CD4-positive, alpha-beta T cell treated with Interleukin-6 at 100 ng/mL for 8 hours (primary cell): ENCODE measurements around the gene BECN2.

ENCODE experiments used
- DNase-seq: peaks from one replicate; pipeline ENCODE4 v3.0.0-alpha.2; 2020; ENCODE audit warnings: mixed read lengths, low spot score

The BECN2 gene, protein sequence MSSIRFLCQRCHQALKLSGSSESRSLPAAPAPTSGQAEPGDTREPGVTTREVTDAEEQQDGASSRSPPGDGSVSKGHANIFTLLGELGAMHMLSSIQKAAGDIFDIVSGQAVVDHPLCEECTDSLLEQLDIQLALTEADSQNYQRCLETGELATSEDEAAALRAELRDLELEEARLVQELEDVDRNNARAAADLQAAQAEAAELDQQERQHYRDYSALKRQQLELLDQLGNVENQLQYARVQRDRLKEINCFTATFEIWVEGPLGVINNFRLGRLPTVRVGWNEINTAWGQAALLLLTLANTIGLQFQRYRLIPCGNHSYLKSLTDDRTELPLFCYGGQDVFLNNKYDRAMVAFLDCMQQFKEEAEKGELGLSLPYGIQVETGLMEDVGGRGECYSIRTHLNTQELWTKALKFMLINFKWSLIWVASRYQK

GRCh38 chr1:241957692-241958494, at the start of gene BECN2:
Gene BECN2, plus strand, starts transcription at chr1:241957767. Its CDS starts 0 bp downstream, at chr1:241957767.
- no peak for DNase-seq

GRCh38 chr1:241916196-241916595, 41.4 kb upstream of the BECN2 start:
- no peak for DNase-seq

DNA sequence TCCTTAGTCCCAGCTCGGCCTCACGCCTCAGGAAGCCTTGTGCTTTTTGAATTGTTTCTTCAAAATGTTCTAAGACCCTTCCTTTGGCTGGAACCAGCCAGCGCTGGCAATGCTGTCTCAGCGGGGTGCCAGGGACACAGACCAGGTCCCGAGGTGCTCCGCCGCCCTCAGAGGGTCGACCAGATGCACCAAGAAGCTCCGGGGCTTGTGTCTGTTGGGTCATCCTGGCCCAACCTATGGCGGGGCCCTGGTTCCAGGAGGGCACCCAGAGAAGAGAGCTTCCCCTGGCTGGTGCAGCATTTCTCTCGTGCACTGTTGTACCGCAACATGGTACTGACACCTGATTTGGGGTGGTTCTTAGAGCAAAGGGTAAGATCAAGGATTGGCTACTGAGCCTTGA, 40.1 kb upstream of the BECN2 start:
- DNase-seq = no peak

GRCh38 chr1:241918879-241919278, 38.7 kb upstream of the BECN2 start:
- DNase-seq = no peak

GRCh38 chr1:241924080-241924808, 33.3 kb upstream of the BECN2 start:
- DNase-seq = no peak

DNA sequence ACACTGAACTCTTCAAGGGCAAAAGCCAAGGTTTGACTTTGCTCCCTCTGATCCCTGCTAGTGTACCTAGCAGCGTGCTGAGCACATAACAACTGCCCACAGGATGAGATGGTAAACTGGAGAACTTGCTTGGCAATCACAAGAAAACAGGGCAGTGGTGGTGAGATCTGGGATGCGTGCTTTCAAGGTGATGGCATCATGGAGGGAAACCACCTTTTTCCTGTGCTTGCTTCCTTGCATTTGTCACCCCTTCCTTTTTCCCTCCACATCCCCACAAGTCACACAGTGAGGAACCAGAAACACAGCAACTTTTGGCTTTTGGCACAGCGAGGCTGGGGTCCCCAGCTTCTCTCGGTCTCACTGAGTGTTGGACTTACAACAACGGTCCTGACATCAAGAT, 31.4 kb upstream of the BECN2 start:
- DNase-seq = no peak

GRCh38 chr1:241927321-241927720, 30.2 kb upstream of the BECN2 start:
- DNase-seq = no peak

GRCh38 chr1:241932845-241933244, 24.7 kb upstream of the BECN2 start:
- no peak for DNase-seq

- DNase-seq = no peak
Observed at GRCh38 chr1:241934201-241934848, 23.2 kb upstream of the BECN2 start.

- DNase-seq = no peak
Observed at GRCh38 chr1:241934866-241935265, 22.7 kb upstream of the BECN2 start.

DNA sequence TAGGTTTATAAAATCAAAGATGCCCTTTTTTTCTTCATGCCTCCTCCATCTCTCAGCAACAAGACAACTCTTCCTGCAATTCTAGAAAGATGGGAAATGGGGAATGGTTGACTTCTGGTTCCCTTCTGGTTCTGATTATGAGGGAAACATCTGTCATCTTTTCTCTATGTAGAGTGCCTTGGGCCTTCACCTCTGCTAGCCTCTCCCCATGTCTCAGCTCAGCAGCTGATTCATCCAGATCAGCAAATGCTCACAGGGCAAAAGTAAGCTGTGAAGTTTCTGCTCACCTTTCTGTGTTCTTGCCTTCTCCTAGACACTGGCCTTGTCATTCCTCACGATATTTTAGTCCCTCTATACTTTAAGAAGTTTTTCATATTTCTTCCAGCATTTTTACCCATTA, 17.8 kb upstream of the BECN2 start:
- DNase-seq = no peak

DNA sequence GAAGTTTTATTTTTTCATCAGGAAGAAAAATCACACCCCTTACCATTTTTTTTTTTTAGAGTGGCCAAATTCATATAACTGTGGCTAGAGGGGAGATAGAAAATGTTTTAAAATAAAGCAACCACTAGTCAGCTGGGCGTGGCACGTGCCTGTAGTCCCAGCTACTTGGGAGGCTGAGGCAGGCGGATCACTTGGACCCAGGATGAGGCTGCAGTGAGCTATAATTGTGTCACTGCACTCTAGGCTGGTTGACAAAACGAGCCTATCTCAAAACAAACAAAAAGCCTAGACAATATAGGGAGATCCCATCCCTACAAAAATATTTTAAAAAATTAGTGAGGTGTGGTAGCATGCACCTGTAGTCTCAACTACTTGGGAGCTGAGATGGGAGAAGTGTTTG, 14.8 kb upstream of the BECN2 start:
- DNase-seq = no peak

DNA sequence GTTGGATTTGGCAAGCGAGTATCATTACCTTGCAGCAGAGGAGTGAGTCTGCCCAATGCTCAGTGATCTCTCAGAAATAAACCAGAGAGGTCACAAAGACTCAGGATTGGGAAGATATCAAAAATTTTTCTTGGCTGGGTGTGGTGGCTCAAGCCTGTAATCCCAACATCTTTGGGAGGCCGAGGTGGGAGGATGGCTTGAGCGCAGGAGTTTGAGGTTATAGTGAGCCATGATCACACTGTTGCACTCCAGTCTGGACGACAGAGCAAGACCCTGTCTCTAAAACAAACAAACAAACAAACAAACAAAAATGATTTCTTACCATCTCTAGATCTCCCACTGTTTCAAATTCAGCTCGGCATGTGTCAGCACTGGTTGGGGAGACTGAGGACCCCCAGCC, 13.3 kb upstream of the BECN2 start:
- no peak for DNase-seq

- DNase-seq = no peak
Observed at GRCh38 chr1:241947354-241947753, 10.2 kb upstream of the BECN2 start.

DNA sequence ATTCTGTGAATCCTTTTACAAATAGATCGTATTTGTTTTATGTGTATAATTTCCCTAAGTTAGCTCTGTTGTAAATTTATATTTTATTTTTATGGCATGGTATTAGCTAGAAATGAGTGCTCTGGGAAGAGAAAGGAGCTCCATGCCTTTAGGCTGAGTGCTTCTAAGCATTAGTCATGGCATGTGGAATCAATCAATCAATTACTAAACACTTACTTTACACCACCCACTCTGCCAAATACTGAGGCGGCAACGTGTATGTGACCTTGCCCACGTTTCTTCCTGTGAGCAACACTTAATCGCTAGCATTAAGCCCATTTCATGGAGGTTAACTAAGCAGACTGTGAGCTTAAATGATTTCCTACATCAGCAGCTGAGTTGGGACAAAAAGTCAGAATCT, 7.2 kb upstream of the BECN2 start:
- DNase-seq = no peak

DNA sequence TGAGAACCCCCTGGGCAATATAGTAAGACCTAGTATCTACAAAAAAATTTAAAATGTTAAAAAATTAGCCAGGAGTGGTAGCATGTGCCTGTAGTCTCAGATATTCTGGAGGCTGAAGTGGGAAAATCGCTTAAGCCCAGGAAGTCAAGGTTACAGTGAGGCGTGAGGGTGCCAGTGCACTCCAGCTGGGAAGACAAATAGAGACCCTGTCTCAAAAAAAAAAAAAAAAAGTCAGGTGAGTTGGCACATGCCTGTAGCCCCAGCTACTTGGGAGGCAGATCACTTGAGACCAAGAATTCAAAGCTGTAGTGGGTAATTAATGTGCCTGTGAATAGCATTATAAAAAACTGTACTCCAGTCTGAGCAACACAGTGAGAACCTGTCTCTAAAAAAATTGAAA, 4.6 kb downstream of the BECN2 start:
- no peak for DNase-seq

DNA sequence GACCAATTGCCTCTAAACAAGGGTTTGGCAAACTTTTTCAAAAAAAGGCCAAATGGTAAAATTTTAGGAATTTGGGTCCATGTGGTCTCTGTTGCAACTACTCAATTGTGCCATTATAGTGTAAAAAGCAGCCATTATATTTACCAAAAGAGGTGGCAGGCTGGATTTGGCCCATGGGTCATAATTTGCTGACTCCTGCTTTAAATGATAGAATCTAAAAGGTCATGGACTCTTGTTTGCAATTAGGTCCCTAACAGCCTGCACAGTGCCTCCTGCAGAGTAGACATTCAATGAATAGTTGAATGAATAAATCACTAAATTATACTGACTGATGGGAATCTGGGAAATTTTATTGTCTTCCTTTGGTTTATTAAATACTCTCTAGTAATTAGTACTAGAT, 6.2 kb downstream of the BECN2 start:
- DNase-seq = no peak

GRCh38 chr1:241964550-241965282, 7.1 kb downstream of the BECN2 start:
- no peak for DNase-seq

DNA sequence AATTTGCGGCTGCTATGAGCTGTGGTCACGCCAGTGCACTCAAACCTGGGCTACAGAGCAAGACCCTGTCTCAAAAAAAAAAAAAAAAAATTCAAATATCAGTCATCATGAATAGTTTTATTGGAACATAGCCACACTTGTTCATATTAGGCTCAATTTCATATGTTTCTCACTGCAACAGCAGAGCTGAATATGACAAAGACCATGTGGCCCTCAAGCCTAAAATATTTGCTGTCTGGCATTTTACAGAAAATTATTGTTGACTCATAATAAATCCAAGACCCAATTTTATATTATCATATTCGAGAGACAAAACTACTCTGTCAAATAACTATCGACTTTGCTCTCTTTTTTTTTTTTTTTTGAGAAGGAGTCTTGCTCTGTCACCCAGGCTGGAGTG, 11.0 kb downstream of the BECN2 start:
- DNase-seq = no peak

DNA sequence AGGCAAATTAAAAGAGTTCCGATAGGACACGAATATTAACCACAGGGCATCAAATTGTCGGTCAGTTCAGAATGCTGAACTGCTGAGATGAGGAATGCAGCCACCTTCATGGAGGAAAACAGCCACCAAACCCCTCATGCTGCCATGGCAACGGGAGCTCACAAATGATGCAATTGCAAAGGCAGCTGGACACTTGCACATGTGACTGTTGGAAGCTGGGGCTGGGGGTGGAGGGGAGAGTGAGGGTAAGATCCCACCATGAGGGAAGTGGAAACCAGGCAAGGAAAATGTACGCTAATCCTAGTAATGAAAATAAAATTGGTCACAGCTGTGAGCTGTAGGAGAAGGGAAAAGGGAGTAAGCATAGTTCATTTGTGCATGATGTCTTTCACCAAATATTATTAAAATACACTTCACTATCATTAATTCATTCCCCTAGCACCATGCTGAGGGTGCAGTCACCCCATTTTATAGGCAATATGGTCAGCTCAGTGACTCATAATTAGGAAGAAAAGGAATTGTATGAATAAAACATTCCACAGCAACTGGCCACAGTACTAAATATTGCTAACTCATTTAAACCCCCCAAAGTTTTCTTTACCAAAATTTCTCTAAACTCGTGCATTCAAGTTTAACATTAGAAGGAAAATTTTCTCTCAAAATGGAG, 15.3 kb downstream of the BECN2 start:
- no peak for DNase-seq

GRCh38 chr1:241976229-241976628, 18.7 kb downstream of the BECN2 start:
- DNase-seq = no peak
